ENCODE data around the gene DCTPP1.
A peak's percentile ranks its signal among the peaks of the same experiment; 100 is the strongest.

DCTPP1 gene

DNA sequence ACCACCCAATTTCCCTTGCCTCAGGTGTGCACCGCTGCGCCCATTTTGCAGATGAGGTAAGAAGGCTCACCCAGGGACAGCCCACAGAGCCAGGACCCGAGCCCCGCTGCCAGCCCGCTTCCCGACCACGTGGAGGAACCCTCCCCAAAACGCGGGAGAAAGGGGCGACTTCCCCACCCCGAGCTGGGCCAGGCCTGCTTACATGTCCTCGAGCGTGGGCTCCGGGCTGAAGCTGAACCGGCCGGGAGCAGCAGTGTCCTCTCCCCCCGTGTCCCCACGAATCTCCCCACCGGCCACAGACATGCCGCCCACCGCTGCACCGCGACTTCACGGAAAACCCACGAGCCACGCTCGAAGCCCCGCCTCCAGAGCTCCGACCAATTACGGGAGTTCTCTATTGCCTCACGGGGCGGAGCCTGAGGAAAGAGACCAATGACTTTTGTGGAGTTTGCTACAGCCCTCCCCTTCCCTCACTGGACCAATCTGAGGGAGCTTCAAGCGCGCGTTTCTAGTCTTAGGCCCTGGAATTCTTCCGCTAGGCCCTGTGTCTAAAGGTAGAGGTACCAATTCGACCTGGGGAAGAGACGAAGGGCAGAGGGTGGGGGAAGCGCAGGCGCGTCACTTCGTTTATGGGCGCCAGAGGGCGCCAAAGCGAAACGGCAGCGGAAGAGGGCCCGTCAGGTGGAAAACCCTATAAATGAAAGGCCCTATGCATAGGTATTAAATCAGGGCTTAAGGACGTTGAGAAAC, at the start of gene DCTPP1:
Gene DCTPP1, minus strand, starts transcription at position 353 of the 750 bp plus-strand sequence. Its CDS starts 50 bp downstream, at position 303.
- Histone ChIP-seq H3K4me1 (ENCODE audit: control insufficient read depth, insufficient read depth, low read length) (no peaks in the 10 kb centered on the region), H3K9me3 (ENCODE audit: control insufficient read depth, insufficient read depth, low read depth, low read length) (no peaks in the 10 kb centered on the region), H3K36me3 (ENCODE audit: control insufficient read depth in 2 of 2, insufficient read depth in 1 of 2, low read length in 2 of 2) (peaks cover 13 to 24% of the 10 kb centered on the region in 2 experiments; a peak in 2 of 3 replicates), H3K27ac (ENCODE audit: extremely low read depth, low read depth, low read length) (peak within 1 kb of the TSS; percentile 12; the same call in 1 of the 2 replicates), H3K4me3 (ENCODE audit: low read depth, low read length) (peak within 1 kb of the TSS; percentile 76)
- ChIA-PET POLR2A (interaction anchor here (0.7 to 3.0 kb wide), 31 partner anchors 9 to 614 kb away, joined by 3 to 41 read pairs (median 5); partner anchors contain the start of genes CD2BP2, CORO1A, PAGR1 and PRR14), CTCF (interaction anchor here (0.5 to 3.1 kb wide), 53 partner anchors 10 to 398 kb away, joined by 3 to 43 read pairs (median 4); partner anchors contain the start of genes TBX6, ZNF48 and ZNF771)
- TF ChIP-seq ZIC2 (tag by site-specific recombination; IDR thresholded peaks at IDR 0.05): no peak
- peak; percentile 77; the same call in 1 of the 2 replicates for TF ChIP-seq HOXD13 (CRISPR knock-in tag; IDR thresholded peaks at IDR 0.05; ENCODE audit: borderline replicate concordance)
- TF ChIP-seq KLF8 (tag by site-specific recombination; IDR thresholded peaks at IDR 0.05): peak; percentile 78
- no peak for TF ChIP-seq ZNF138 (tag by site-specific recombination; IDR thresholded peaks at IDR 0.05; ENCODE audit: borderline replicate concordance)
- TF ChIP-seq ZNF184 (tag by site-specific recombination; IDR thresholded peaks at IDR 0.05): 0 out of 2 replicates have a peak, but pooled peaks have one; percentile 20
- TF ChIP-seq, protein P1, sequence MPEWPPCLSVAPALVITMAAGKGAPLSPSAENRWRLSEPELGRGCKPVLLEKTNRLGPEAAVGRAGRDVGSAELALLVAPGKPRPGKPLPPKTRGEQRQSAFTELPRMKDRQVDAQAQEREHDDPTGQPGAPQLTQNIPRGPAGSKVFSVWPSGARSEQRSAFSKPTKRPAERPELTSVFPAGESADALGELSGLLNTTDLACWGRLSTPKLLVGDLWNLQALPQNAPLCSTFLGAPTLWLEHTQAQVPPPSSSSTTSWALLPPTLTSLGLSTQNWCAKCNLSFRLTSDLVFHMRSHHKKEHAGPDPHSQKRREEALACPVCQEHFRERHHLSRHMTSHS (tag by site-specific recombination; IDR thresholded peaks at IDR 0.05): no peak
- TF ChIP-seq, protein P2, sequence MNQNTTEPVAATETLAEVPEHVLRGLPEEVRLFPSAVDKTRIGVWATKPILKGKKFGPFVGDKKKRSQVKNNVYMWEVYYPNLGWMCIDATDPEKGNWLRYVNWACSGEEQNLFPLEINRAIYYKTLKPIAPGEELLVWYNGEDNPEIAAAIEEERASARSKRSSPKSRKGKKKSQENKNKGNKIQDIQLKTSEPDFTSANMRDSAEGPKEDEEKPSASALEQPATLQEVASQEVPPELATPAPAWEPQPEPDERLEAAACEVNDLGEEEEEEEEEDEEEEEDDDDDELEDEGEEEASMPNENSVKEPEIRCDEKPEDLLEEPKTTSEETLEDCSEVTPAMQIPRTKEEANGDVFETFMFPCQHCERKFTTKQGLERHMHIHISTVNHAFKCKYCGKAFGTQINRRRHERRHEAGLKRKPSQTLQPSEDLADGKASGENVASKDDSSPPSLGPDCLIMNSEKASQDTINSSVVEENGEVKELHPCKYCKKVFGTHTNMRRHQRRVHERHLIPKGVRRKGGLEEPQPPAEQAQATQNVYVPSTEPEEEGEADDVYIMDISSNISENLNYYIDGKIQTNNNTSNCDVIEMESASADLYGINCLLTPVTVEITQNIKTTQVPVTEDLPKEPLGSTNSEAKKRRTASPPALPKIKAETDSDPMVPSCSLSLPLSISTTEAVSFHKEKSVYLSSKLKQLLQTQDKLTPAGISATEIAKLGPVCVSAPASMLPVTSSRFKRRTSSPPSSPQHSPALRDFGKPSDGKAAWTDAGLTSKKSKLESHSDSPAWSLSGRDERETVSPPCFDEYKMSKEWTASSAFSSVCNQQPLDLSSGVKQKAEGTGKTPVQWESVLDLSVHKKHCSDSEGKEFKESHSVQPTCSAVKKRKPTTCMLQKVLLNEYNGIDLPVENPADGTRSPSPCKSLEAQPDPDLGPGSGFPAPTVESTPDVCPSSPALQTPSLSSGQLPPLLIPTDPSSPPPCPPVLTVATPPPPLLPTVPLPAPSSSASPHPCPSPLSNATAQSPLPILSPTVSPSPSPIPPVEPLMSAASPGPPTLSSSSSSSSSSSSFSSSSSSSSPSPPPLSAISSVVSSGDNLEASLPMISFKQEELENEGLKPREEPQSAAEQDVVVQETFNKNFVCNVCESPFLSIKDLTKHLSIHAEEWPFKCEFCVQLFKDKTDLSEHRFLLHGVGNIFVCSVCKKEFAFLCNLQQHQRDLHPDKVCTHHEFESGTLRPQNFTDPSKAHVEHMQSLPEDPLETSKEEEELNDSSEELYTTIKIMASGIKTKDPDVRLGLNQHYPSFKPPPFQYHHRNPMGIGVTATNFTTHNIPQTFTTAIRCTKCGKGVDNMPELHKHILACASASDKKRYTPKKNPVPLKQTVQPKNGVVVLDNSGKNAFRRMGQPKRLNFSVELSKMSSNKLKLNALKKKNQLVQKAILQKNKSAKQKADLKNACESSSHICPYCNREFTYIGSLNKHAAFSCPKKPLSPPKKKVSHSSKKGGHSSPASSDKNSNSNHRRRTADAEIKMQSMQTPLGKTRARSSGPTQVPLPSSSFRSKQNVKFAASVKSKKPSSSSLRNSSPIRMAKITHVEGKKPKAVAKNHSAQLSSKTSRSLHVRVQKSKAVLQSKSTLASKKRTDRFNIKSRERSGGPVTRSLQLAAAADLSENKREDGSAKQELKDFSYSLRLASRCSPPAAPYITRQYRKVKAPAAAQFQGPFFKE (tag by site-specific recombination; IDR thresholded peaks at IDR 0.05; ENCODE audit: borderline replicate concordance): 0 out of 2 replicates have a peak, but pooled peaks have one; percentile 62
- 0 out of 2 replicates have a peak, but pooled peaks have one; percentile 11 for TF ChIP-seq ZNF302 (tag by site-specific recombination; IDR thresholded peaks at IDR 0.05; ENCODE audit: low read depth)
- peak; percentile 93 for TF ChIP-seq ZNF335 (tag by site-specific recombination; conservative IDR thresholded peaks at IDR 0.05)
- no peak for TF ChIP-seq ZNF621 (tag by site-specific recombination; IDR thresholded peaks at IDR 0.05)
- no peak for TF ChIP-seq ZNF157 (tag by site-specific recombination; IDR thresholded peaks at IDR 0.05)
- peak; percentile 87; the same call in 1 of the 2 replicates for TF ChIP-seq ZNF792 (tag by site-specific recombination; IDR thresholded peaks at IDR 0.05)
- no peak for TF ChIP-seq ZNF549 (tag by site-specific recombination; IDR thresholded peaks at IDR 0.05)
- peak; percentile 88; the same call in 1 of the 2 replicates for TF ChIP-seq ZNF24 (tag by site-specific recombination; IDR thresholded peaks at IDR 0.05)
- TF ChIP-seq ZBTB48 (tag by site-specific recombination; IDR thresholded peaks at IDR 0.05): no peak
- 0 out of 2 replicates have a peak, but pooled peaks have one; percentile 8 for TF ChIP-seq ZNF121 (tag by site-specific recombination; IDR thresholded peaks at IDR 0.05)
- TF ChIP-seq ZNF76 (tag by site-specific recombination; IDR thresholded peaks at IDR 0.05; ENCODE audit: borderline replicate concordance, low read depth): no peak
- no peak for TF ChIP-seq ZNF747 (tag by site-specific recombination; IDR thresholded peaks at IDR 0.05)
- TF ChIP-seq ZNF548 (tag by site-specific recombination; IDR thresholded peaks at IDR 0.05): no peak
- TF ChIP-seq, protein P3, sequence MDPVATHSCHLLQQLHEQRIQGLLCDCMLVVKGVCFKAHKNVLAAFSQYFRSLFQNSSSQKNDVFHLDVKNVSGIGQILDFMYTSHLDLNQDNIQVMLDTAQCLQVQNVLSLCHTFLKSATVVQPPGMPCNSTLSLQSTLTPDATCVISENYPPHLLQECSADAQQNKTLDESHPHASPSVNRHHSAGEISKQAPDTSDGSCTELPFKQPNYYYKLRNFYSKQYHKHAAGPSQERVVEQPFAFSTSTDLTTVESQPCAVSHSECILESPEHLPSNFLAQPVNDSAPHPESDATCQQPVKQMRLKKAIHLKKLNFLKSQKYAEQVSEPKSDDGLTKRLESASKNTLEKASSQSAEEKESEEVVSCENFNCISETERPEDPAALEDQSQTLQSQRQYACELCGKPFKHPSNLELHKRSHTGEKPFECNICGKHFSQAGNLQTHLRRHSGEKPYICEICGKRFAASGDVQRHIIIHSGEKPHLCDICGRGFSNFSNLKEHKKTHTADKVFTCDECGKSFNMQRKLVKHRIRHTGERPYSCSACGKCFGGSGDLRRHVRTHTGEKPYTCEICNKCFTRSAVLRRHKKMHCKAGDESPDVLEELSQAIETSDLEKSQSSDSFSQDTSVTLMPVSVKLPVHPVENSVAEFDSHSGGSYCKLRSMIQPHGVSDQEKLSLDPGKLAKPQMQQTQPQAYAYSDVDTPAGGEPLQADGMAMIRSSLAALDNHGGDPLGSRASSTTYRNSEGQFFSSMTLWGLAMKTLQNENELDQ (tag by site-specific recombination; IDR thresholded peaks at IDR 0.05; ENCODE audit: low read depth): no peak; the same call in 1 of the 2 replicates
- 0 out of 2 replicates have a peak, but pooled peaks have one; percentile 8 for TF ChIP-seq ZNF266 (tag by site-specific recombination; IDR thresholded peaks at IDR 0.05; ENCODE audit: low read depth)
- peak; percentile 77 for TF ChIP-seq ZNF785 (tag by site-specific recombination; IDR thresholded peaks at IDR 0.05)
- TF ChIP-seq, protein P4, sequence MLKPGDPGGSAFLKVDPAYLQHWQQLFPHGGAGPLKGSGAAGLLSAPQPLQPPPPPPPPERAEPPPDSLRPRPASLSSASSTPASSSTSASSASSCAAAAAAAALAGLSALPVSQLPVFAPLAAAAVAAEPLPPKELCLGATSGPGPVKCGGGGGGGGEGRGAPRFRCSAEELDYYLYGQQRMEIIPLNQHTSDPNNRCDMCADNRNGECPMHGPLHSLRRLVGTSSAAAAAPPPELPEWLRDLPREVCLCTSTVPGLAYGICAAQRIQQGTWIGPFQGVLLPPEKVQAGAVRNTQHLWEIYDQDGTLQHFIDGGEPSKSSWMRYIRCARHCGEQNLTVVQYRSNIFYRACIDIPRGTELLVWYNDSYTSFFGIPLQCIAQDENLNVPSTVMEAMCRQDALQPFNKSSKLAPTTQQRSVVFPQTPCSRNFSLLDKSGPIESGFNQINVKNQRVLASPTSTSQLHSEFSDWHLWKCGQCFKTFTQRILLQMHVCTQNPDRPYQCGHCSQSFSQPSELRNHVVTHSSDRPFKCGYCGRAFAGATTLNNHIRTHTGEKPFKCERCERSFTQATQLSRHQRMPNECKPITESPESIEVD (tag by site-specific recombination; IDR thresholded peaks at IDR 0.05): no peak
- TF ChIP-seq KLF10 (tag by site-specific recombination; IDR thresholded peaks at IDR 0.05): peak; percentile 68
- peak; percentile 94 for TF ChIP-seq ZBTB8A (tag by site-specific recombination; IDR thresholded peaks at IDR 0.05)
- TF ChIP-seq ZNF223 (tag by site-specific recombination; IDR thresholded peaks at IDR 0.05): no peak
- TF ChIP-seq ZNF169 (tag by site-specific recombination; IDR thresholded peaks at IDR 0.05): no peak
